NCI-H2171 treated with DMSO at 0.1 percent for 48 hours (cell line): ENCODE measurements around the gene KRT74.

Experiments
- DNase-seq: peaks from one replicate; lab custom pipeline; 2025; lab: John Stamatoyannopoulos, UW

The KRT74 gene

DNA sequence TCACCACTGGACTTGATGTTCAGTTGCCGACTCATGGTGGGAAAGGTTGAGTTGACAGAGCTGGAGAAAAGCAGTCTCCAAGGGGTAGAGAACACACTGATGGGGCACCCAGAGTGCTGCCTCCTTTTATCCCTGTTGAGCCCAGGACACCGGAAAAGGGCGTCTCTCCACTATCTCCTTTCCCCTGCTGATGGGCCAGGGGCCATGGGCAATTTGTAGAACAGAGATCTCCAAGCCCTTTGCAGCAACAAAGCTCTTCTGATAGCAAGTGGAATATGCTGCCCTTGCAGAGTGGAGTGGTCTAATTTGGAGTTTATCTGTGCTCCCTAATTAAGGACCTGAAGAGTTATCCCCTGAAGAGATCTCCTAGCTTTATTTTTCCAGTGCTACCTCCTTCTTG is at the start of gene KRT74:
KRT74 (minus strand) TSS at position 101 of the 400 bp plus-strand sequence; CDS start at position 35, 66 bp downstream.
- no peak for DNase-seq

DNA sequence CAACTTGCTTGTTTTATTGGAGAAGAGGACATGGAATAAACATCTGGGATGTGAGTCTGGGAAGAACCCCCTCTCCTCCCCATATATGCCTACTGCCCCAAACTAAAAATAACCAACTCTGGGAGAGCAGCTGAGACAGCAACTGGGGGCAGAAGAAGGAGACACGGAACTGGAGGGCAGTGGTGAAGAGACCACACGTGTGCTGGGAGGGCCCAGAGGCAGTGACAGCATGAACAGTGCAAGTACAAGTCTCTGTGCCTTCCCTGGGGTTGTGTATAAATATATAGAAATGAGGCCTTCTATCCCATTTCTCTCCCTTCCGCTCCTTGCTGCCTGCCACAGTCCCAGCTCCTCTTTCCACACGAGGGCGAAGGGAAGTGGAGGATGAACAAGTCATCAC is 48.7 kb upstream of the KRT74 start:
- no peak for DNase-seq

DNA sequence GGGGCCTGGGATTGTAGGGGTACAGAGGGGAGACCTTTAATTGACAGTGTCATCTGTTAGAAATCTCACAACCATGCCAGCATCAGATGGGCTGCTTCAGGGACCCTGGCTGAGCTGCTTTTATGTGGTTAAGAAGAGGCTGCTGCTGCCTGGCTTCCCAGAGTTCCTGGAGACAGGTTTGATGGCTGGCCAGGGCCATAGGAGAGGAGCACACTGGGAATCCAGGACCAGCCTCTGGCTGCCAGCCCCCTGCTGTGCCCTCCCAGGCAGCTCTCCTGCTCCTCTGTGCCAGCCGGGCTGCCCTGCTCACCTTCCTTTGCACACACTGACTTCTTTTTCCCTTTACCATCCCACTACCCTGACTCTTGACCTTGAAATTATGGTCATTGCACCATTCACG is 45.2 kb upstream of the KRT74 start:
- no peak for DNase-seq

DNA sequence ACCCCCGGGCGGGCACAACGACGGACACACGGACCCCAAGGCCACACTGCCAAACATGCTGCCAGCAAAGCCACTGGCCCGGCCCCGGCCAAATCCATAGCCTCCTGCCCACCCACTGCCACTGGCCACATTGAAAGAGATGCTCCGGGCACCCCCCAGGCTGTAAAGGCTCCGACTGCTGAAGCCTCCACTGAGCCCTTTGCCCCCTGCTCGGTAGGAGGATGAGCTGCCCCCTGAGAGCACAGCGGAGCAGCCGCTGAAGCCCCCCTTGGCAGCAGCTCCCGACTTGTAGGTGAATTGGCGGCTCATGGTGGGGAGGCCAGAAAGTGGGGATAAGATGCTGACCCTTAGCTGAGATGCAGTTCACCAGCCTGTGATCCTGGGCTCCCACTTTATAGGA is 44.6 kb upstream of the KRT74 start, which contains the start of gene KRT73:
KRT73 (minus strand) TSS at position 344 of the 400 bp plus-strand sequence; CDS start at position 309, 35 bp downstream.
- no peak for DNase-seq

DNA sequence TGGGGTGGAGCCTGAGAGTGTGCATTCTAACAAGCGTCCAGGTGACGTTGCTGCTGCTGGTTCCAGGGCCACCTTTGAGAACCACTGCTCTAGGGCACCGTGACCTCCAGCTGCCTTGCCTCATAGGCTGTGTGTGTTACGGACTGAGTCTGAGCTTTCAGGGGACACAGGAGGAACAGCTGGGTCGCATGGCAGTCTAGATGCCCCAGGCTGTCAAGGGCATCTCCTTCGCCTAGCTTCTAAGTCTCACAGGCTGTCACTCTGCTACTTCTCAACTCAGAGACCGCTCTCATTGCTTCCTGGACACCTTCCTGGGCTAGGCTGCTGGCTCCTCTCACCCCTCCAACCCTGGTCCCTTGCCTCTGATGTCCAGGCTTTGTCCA is 43.8 kb upstream of the KRT74 start:
- DNase-seq = no peak

DNA sequence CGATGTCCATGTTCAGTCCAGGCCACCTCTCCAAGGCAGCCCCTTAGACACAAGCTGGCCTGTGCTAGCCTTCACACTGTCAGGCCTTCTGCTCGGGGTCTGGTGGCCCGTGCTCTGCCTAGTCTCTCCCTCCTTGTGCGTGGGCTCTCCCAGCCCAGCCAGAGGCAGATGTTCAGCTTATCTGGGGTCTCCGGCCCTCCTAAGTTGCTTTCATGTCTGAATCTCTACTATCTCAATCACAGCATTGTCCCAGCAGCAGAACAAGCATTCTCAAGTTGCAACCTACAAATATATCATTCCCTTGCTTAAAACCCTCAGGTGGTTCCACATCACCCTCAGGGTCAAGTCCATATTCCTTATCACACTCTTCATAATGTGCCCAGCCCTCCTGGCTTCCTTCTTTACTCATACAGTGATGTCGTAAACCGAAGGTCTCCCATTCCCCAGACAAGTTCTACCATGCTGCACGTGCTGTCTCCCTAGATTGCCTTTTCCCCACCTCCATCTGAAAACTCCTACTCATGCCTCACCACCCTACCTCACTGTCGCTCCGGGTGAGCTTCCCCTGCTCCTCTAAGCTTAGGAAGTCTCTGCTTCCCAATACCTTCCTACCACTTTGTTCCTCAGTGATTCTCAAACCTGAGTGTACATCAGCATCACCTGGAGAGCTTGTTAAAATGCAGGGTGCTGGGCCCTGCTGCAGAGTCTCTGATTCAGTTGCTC is 43.2 kb upstream of the KRT74 start:
- DNase-seq = no peak

DNA sequence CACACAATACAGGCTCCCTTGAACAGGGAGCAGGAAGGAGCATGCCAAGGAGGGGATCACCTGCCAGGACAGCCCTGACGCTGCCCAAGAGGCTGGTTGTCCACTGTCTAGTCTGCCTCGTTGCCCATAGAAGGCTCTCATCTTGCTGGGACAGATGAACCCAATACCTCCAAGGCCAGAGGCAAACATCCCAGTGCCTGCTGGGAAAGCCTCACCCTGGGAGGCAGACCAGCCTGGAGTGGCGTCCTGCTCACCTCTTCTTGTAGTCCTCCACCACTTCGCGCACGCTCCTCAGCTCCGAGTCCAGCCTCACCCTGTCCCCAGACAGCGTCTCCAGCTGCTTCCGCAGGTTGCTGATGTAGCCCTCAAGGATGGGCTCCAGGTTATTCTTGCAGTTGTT is 42.3 kb upstream of the KRT74 start:
- DNase-seq = no peak

DNA sequence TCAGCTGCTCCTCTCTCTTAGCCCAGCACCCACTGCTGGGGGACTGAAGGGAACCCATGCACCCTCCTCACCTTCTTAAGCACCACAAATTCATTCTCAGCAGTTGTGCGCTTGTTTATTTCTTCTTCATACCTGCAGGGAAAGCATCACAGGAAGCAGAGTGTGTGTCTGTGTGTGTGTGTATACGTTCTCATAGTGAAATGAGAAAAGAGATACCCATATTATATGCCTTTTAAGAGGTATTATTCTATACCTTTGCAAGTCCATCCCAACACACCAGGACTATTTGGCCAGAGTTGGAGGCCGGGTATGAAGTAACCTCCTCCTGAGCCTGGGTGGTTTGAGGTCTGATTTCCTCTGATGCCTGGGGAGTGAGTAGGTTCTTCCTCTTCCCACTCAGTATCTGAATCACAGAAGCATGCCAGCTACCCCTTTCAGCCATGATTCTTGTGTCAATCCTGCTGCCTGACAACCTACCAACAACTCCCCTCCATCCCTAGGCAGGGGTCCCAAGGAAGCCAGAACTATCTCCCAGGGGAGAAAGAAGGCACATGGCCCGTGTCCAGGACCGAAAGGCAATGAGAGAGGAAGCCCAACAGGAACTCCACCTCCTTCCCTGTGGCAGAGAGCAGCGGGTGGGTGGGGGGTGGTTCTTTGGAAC is 41.7 kb upstream of the KRT74 start:
- no peak for DNase-seq

DNA sequence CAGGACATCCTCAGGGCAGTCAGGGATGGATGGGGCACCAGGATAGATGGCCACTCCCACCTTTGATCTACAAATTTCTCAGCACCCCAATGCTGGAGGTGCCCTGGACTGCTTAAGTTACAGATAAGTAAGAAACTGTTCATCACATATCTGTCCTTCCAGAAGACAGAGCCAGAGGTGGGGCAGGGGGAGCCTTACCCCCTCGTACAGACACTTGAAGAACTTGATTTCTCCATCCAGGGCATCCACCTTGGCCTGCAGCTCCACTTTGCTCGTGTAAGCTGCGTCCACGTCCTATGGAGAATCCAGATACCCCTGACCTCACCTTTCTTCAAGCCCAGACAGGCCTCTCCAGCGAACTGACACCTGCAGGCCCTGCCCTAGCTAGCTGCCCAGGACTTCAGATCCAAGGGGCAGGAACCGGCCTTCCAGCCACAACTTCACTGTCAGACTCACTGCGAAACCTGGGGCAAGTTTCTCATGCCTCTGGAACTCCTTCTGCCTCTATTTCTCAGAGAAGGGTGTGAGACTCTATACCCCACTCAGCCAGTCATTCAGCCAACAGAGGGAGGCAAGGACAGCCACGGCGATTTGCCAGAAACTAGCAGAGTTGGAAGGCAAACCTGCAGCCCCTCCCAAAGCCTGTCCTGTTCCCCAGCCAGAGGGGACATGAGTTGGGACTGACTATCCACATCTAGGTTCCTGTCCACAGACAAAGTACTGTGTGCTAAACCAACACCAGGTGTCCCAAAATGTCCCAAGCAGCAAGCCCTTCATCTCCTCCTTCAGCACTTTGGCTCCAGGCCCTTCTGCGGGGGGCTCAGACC is 41.0 kb upstream of the KRT74 start:
- DNase-seq = no peak

DNA sequence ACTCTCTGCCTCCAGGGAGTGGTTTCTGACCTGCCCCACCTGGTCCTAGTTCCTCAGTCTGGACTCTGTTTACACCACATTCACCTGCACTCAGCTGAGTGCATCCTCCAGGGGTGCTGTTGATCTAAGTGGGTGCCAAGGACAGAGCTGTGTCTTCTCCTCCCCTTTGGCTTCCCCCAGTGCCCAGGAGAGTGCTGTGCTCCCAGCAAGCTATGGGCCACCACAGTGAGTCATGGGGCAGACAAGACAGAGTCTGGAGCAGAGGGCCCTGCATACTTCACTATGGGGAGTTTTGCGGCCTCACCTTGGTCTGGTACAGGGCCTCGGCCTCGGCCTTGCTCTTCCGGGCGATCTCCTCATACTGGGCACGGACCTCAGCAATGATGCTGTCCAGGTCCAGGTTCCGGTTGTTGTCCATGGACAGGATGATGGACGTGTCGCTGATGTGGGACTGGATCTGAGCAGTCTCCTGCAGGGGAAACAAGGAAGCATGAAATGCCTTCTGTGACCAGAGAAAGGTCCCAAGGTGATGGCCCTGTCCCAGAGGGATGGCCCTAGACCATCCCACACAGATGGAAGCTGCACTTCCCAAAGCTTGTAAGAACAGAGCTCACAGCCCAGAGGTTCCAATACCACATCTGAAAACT is 39.9 kb upstream of the KRT74 start:
- no peak for DNase-seq

DNA sequence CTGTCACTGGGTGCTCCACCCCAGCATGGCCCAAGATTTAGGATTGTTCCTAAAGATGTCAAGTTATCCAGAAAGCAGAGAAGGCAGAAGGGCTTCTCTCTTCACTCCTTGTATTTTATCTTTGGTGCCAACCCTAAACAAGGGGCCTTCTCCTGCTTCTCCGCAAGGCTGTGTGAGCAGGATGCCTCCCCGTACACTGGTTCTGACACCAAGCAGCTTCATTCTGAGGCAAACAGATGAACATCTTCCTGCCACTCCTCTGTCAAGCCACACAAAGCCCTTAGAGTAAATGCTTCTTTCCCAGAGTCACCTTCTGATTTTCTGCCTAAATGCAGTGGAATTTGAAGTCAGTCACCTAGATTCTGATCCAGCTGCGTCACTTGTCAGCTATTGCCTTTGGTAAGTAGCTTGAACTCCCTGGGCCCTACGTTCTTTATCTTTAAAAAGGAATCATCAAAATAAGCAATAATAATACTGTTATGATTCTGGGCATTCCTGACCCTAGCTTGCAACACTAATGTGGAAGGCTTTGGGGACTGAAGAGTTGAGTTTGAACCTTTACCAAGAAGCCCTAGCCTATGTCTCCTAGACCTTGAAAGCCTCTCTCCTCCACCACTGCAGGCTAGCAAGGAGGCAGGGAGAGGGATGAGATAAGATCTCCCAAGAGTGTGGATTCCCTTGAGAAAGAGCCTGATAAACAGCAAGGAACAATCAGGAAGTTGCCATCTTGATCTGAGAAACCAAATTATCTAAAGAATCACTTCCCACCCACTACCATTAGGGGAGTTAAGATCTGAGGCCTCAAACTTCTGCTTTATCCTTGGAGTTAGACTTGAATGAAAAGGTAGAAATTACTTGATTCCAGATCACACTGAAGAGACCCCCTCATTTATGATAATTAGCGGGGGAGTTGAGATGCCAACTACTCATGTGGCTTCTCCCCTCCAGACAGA is 39.1 kb upstream of the KRT74 start:
- no peak for DNase-seq

DNA sequence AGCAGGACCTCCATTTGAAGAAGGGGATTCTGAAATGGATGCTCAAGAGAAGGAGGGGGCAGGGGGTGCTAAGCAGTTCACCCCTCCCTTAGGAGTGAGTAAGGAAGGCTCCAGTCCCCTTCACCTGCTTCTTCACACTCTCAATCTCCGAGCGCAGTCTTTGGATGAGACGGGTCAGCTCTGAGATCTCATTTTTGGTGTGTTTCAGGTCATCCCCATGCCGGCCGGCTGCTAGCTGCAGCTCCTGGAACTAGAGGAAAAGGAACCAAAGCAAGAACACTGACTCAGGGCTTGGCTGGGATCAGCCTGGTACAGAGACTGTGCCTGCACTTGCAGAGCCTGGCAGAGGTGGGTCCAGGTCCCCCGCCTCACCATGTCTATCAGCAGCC is 37.4 kb upstream of the KRT74 start:
- no peak for DNase-seq

DNA sequence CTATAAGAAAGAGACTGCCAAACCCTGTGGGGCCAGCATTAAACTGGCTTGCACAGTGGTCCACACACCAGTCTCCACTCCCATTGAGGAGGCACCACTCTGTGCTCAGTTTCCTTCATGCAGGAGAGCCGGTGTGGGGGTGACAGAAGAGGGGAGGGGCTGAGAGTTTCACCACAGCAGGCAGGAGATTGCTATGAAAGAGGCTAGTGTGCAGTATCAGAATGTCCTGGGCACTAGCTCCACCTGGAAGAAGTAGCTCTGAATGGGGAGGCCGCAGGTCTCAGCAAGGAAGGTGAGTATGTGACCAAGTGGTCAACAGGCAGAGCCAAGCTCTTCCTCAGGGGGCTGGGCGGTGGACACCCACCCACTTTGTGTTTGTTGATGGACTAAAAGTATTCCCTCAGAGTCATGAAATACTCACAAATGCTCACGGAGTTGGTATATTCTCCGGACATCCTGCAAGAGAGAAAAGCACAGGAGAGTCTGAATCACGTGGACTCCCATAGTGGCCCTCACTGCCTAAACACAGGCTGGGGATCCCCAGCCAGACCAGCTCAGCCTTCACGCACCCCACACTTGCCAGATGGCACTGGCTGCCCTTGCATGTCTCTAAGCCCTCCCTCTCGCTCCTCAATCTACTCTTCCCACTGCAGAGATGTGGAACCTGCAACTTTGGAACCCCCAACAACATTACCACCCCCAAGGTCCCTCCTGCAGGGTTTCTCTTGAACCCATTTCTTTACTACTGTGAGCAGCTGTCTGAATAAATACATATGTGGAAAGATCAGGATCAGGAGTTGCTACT is 35.4 kb upstream of the KRT74 start:
- no peak for DNase-seq

DNA sequence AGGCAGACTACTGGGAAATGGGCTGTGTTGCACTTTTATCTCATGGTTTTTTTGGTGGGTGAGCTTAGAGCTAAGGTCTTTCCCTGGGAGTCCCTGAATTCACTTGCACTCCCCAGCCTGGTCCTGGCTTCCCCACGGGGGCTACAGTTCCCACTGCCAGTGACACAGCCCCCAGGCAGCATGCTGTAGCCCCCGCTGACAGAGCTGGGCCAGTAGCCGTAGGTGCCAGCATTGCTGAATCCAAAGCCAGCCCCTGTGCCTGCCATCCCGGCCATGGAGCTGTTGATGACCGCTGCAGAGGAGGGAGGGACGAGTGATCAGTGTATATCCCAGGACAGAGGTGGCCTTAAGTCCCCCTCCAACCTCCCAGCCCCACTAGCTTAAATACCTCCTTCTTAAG is 34.5 kb upstream of the KRT74 start:
- no peak for DNase-seq

DNA sequence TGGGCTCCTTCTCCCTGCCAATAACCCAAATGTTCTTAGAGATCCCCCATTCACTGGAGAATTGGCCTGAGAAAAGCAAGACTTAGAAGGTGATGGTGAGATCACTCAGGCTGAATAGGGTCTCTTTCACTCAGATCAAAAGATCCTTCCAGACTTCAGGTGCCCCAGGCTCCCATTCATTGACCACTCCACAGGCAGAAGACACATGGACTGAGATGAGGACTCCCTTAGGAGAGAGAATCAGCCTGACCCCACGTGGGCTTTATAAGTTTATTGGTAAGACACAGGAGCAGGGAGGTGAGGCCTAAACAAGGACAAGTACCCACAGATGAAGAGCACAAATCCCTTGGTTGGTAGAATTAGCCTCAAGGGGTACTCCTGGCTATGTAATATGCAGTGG is 33.7 kb upstream of the KRT74 start:
- no peak for DNase-seq

DNA sequence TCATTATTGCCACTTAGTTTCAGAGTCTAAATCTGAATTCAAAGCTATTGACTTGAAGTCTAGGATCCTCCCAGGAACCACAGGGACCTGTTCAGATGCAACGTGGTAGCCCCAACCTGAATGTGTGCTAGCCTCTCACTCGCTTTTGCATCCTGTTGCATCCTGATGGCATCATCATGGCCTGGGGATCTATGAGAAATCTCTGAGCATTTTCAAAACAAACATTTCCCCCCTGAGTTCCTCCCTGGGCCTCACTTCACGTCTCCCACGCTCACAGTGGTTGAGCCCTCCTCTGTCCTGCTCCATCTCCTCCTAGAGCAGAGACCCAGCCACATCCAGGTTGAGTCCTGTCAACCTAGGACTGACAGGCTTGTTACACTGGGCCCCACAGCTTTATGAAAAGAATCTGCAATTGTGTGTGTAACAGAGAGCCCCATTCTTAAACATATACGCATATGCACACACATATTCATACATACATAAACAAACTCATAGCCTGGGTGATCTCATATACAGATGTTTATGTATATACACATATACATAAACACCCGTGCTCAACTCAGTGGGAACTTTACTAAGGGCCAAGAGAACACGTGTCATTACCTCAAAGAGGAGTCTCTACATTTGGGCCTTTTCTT is 33.1 kb upstream of the KRT74 start:
- no peak for DNase-seq

DNA sequence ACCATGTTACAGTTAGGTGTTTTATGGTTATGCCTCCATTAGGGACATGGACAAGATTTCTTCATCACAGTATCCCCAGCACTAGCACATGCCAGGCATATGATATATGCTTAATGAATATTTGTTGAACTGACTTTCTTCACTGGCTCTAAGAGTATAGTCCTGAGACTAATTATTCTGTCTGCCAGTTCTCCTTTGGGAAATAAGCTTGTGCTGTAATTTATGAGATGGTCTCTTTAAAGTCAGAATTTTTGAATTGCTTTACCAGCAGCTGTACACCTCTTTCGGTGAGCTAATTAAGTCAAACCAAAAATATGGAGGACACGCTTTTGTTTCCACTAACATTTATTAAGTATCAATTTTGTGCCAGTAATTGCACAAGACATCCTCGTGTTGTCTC is 32.5 kb upstream of the KRT74 start:
- DNase-seq = no peak

DNA sequence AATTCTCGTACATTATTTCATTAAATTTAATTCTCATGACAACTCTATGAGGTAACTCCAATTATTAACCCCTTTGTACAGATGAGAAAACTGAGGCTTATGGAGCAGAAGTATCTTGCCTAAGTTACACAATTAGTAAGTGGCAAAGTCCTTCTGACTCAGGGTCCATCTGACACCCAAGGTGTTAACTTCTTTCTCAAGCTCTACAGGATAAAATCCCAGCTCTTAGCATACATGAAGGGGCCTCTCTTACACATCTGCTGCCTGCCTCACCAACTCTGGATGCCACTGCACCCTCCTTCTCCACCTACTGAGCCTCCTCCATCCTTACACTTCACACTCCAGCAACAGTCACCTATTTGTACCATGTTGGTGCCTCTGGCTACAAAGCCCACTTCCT is 31.9 kb upstream of the KRT74 start:
- no peak for DNase-seq

DNA sequence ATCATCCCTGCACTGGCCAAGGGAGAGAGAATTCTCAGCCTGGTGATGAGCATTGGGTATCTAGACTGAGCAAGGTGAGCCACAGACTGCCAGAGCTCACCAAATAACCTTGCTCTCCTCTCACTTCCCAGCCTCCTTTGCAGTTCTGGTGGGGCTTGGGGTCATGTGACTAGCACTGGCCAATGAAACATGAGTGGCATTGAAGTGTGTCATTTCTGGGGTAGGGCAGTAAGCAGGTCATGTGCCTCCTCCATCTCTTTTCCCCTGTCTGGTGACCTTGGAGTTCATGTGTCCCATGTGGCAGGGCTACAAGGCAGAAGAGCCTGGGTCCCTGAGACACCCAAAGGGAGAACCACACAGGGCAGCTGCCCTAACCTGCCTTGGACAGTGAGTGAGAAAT is 31.2 kb upstream of the KRT74 start:
- DNase-seq = no peak

DNA sequence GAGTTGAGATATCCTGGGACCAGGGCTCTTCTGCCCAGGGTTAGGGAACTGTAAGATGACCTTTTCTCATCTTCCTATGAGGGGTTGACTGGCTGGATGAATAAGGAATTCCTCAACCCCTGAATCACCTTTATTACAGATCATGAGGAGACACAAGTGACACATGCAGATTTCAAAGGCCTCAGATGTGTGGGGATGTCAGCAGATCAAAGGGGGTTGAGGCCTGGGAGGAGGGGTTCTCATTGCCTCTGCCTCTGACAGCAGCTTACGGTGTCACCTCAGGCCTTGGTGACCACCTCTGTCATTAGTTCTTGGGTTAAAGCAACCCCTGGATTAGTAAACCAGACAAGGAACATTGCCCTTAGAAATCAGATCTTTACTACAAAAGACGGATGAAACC is 29.7 kb upstream of the KRT74 start:
- no peak for DNase-seq
